ENCODE results near the gene ERG. TPM values are rescaled to one million over a fixed set of nuclear protein-coding genes. Genes with fewer than 3 reads are reported as not detected.

The ERG gene
- total RNA-seq, 1 experiment from 2014 or later: 4.4 TPM

- no peaks in the 10 kb centered on the region for H3K36me3 ChIP-seq
- peak; percentile 29 for DNase-seq
- no peaks in the 10 kb centered on the region for H3K27me3 ChIP-seq
- no peak overlapping the region for H3K4me3 ChIP-seq
- H3K9me3 ChIP-seq: no peaks in the 10 kb centered on the region
Measured at GRCh38 chr21:38351176-38351959, 146.9 kb downstream of the ERG start.

DNA sequence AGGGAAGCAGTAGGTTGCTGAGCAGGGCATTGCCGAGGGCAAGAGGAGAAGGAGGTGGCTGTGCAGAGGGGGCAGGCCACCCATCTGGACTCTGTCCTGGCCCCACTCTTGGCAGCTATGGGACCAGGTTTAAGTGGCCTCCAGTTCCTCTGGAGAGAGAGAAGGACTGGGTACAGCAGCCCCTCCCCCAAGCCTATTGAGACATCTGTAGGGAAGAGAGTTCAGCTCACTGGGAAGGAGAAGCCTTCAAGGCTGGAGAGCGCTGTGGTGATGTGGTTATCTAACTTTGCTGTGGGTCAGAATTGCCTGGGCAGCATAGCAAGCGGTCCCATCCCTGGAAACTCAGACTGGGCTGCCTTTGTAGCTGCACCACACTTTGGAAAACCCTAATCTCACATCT is 147.6 kb downstream of the ERG start:
- DNase-seq: no peak
- no peaks in the 10 kb centered on the region for H3K27me3 ChIP-seq
- no peak overlapping the region for H3K4me3 ChIP-seq
- H3K36me3 ChIP-seq: no peaks in the 10 kb centered on the region
- H3K9me3 ChIP-seq: no peaks in the 10 kb centered on the region

DNA sequence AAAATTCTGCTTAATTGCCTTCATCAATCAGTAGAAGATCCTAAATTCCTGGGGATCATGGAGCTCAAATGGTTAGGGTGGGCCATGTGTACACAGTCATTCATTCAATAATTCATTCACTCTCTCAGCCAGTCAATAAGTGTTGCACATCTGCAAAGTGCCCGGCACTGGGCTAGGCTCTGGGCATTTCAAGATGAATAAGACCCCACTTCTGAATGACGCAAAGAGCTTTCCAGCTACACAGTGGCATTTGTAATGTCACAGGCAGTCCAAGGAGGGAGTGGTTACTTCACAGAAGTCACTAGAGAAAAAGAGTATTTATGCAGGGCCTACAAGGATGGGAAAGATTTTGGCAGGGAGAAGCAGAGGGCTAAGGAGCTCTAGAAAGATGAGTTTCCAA is 148.3 kb downstream of the ERG start:
- DNase-seq: no peak
- Histone ChIP-seq H3K27me3 (no peaks in the 10 kb centered on the region), H3K36me3 (no peaks in the 10 kb centered on the region), H3K4me3 (no peak overlapping the region), H3K9me3 (no peaks in the 10 kb centered on the region)

DNA sequence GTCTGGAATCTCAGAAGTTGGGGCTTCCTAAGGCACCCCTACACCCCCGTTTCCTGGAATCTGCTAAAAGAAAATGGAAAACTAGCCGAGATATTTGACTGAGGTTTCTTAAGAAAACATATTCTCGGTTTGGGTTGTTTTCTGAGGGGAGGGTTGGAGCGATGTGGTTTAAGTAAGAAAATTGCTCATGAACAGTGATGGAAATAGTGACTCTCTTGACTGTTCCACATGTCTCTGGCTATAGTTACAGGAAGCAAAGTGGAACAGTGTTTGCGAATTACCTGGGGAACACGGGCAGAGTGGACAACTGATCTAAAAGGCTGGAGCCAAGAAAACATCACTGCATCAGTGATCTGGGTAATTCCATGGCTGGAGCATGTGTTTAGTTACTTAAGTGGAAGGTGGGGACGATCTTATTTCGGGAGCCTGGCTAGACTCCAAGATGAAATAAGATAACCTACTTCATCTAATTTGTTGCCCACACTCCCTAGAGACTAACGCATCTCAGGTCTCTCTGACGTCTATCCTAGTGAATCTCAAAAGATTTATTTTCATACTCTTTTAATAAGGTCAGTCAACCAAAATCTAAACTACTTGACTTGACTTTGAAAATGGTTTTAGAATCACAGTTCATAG is 149.0 kb downstream of the ERG start:
- H3K4me3 ChIP-seq: no peak overlapping the region
- no peaks in the 10 kb centered on the region for H3K27me3 ChIP-seq
- H3K9me3 ChIP-seq: no peaks in the 10 kb centered on the region
- no peaks in the 10 kb centered on the region for H3K36me3 ChIP-seq
- DNase-seq: no peak

DNA sequence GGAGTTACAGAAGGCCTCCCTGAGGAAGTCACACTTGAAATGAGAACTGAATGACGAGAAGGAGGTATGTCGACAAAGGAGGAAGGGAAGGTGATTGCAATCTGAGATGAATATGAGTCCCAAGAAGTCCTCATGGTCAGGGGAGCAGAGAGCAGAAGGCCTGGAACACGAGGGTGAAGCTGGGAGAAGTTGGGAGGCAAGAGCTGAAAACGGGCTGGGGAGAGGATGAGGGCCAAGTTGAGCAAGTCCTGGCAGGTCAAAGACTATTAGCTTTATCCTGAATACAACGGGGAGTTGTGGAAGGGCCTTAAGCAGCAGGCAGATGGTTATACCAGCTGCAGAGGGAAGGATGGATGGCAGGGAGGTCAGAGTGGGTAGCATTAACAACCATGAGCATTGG is 152.0 kb downstream of the ERG start:
- Histone ChIP-seq H3K9me3 (no peaks in the 10 kb centered on the region; the same call in 1 of the 2 replicates), H3K36me3 (no peaks in the 10 kb centered on the region), H3K4me3 (no peak overlapping the region), H3K27me3 (no peaks in the 10 kb centered on the region)
- no peak for DNase-seq

- H3K4me3 ChIP-seq: no peak overlapping the region
- H3K27me3 ChIP-seq: no peaks in the 10 kb centered on the region
- H3K36me3 ChIP-seq: no peaks in the 10 kb centered on the region
- peak; percentile 70 for DNase-seq
- H3K9me3 ChIP-seq: no peaks in the 10 kb centered on the region; the same call in 1 of the 2 replicates
Measured at GRCh38 chr21:38343691-38344090, 154.6 kb downstream of the ERG start.

DNA sequence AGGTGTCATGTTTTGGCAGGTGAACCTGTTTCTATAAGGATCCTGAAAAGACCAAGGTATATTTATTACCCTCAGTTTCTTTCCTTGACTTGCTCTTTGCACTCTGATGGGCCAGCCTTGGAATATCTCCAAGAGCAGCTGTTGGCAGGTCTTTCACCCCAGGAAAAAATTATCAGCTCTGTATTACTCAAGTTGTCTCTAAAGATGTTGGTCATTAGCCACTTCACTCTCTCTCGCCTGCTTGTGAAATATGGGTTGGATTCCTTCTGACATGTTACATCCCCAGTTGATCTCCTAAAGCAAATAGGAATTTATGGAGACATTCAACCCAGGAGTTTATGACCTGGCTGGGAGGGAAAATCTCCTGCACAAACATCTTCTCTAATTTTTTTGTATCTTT is 155.5 kb downstream of the ERG start:
- no peaks in the 10 kb centered on the region; the same call in 1 of the 2 replicates for H3K9me3 ChIP-seq
- DNase-seq: no peak
- no peak overlapping the region for H3K4me3 ChIP-seq
- no peaks in the 10 kb centered on the region for H3K36me3 ChIP-seq
- no peaks in the 10 kb centered on the region for H3K27me3 ChIP-seq

GRCh38 chr21:38341546-38342012 is 156.7 kb downstream of the ERG start:
- H3K36me3 ChIP-seq: no peaks in the 10 kb centered on the region
- DNase-seq: peak; percentile 16
- no peaks in the 10 kb centered on the region; the same call in 1 of the 2 replicates for H3K9me3 ChIP-seq
- no peak overlapping the region for H3K4me3 ChIP-seq
- no peaks in the 10 kb centered on the region for H3K27me3 ChIP-seq

- no peaks in the 10 kb centered on the region for H3K27me3 ChIP-seq
- DNase-seq: no peak
- no peaks in the 10 kb centered on the region for H3K36me3 ChIP-seq
- H3K4me3 ChIP-seq: no peak overlapping the region
- no peaks in the 10 kb centered on the region; the same call in 1 of the 2 replicates for H3K9me3 ChIP-seq
Measured at GRCh38 chr21:38340131-38340530, 158.1 kb downstream of the ERG start.

- H3K9me3 ChIP-seq: no peaks in the 10 kb centered on the region; the same call in 1 of the 2 replicates
- no peaks in the 10 kb centered on the region for H3K36me3 ChIP-seq
- no peaks in the 10 kb centered on the region for H3K27me3 ChIP-seq
- no peak overlapping the region for H3K4me3 ChIP-seq
- DNase-seq: no peak
Measured at GRCh38 chr21:38337793-38338192, 160.5 kb downstream of the ERG start.

GRCh38 chr21:38334866-38335265 is 163.4 kb downstream of the ERG start:
- H3K4me3 ChIP-seq: no peak overlapping the region
- no peak for DNase-seq
- no peaks in the 10 kb centered on the region for H3K27me3 ChIP-seq
- no peaks in the 10 kb centered on the region; the same call in 1 of the 2 replicates for H3K9me3 ChIP-seq
- no peaks in the 10 kb centered on the region for H3K36me3 ChIP-seq

GRCh38 chr21:38333301-38334272 is 164.7 kb downstream of the ERG start:
- Histone ChIP-seq H3K36me3 (no peaks in the 10 kb centered on the region), H3K27me3 (no peaks in the 10 kb centered on the region), H3K9me3 (no peaks in the 10 kb centered on the region; the same call in 1 of the 2 replicates), H3K4me3 (no peak overlapping the region)
- no peak for DNase-seq

DNA sequence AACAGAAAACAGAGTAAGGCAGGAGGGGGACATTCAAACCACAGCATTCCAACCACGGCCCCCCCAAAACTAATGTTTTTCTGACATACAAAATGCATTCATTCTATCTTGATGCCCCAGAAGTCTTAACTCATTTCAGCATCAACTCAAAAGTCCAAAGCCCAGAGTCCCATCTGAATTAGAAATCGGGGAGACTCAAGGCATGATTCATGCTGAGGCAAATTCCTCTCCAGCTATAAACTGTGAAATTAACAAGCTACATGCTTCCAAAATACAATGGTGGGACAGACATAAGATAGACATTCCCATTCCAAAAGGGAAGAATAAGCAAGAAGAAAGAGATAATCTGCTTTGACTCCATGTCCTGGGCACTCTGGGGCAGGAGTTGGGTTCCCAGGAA is 167.6 kb downstream of the ERG start:
- no peak for DNase-seq
- no peaks in the 10 kb centered on the region for H3K36me3 ChIP-seq
- no peak overlapping the region for H3K4me3 ChIP-seq
- no peaks in the 10 kb centered on the region for H3K27me3 ChIP-seq
- no peaks in the 10 kb centered on the region; the same call in 1 of the 2 replicates for H3K9me3 ChIP-seq
